PC-3 (cell line): ENCODE data around the gene NRIP1.

Experiments used
- CTCF ChIP-seq: fragments of 300-600 bp; sonication (generic); conservative IDR thresholded peaks from 2 replicates; pipeline ENCODE4 v1.5.1; 2017; ENCODE audit warnings: antibody characterized with exemption, low read depth, mild to moderate bottlenecking, low read length
- EZH2phosphoT487 ChIP-seq: fragments of 300-600 bp; sonication (generic); IDR thresholded peaks from 2 replicates; pipeline ENCODE4 v1.6.1; 2018; ENCODE audit warnings: mild to moderate bottlenecking, antibody characterized with exemption, low read length, borderline replicate concordance

GRCh38 chr21:15098181-15098580 is 33.4 kb upstream of the NRIP1 start:
- TF ChIP-seq CTCF = no peak
- TF ChIP-seq EZH2phosphoT487 = no peak
